Right lobe of liver (tissue), 6 donors: ENCODE results near the gene SPIN2B. TPM values are rescaled to one million over a fixed set of nuclear protein-coding genes. Genes with fewer than 3 reads are reported as not detected.
"Not testable (repeated sequence)": the region's sequence is repeated elsewhere in the genome, so short reads cannot be mapped to it uniquely, and the experiment has no call there.

Experiments
- ATAC-seq, 4 donors: fragments of 200-7000 bp; cut with Tn5 transposase; one replicate each; pipeline ENCODE4 v1.9.1; 2020; ENCODE audit warnings: mild to moderate bottlenecking in 4 of 4, moderate library complexity in 4 of 4
- DNase-seq, 3 donors: peaks; one replicate each; pipeline ENCODE4 v3.0.0-alpha.2; 2020
- H3K27ac ChIP-seq, 3 donors: fragments of 200-600 bp; one replicate each; pipeline ENCODE4 v1.8.0; 2022
- H3K27me3 ChIP-seq, 2 donors: fragments of 200-600 bp; one replicate each; pipeline ENCODE4 v1.8.0; 2022
- H3K36me3 ChIP-seq, 4 donors: fragments of 200-600 bp; sonication (generic) in 1 of 4; one replicate each; pipeline versions ENCODE4 v1.5.1 to v1.8.0; 2017 to 2022; ENCODE audit warnings: control low read depth in 1 of 4
- H3K4me1 ChIP-seq, 4 donors: fragments of 200-600 bp; sonication (generic) in 1 of 4; one replicate each; pipeline versions ENCODE4 v1.5.1 to v1.8.0; 2017 to 2022; ENCODE audit warnings: control low read depth in 1 of 4
- H3K4me3 ChIP-seq, 3 donors: fragments of 200-600 bp; one replicate each; pipeline ENCODE4 v1.8.0; 2022
- H3K9me3 ChIP-seq, 4 donors: fragments of 200-600 bp; sonication (generic) in 1 of 4; one replicate each; pipeline versions ENCODE4 v1.5.1 to v1.8.0; 2017 to 2022; ENCODE audit warnings: control low read depth in 1 of 4
- POLR2A ChIP-seq: fragments of 450-650 bp; IDR thresholded peaks from one replicate; pipeline ENCODE4 v1.6.1; 2017; ENCODE audit warnings: antibody characterized with exemption, mild to moderate bottlenecking
- WGBS: methylation state at CpG from one replicate; pipeline ENCODE4 v1.1.6; 2018; ENCODE audit warnings: low coverage, low lambda C conversion rate; ENCODE audit not compliant: insufficient coverage; ENCODE audit errors: missing lambda C conversion rate; 5-methylcytosine and 5-hydroxymethylcytosine counted together
- intact Hi-C, 2 donors: fragments of 100-400 bp; cut with DNase I; formaldehyde crosslinking; loops; one replicate each; pipeline versions ENCODE4 v1.11.2 to v1.14.1; 2022
- total RNA-seq, 6 experiments: library from RNA; depleted of rRNA in 2 of 6; stranded (reverse); fragments of >200 nt in 2 of 6; fragmentation: NEBNext Ultra II Directional in 3 of 6; extraction: Animal tissue kit (Norgen Biotek cat#: 25700) in 3 of 6; gene quantifications; one replicate each; pipeline versions ENCODE4 v1.1.0 to v1.2.4, GENCODE V29; 2016 to 2023
- TF ChIP-seq, protein P1 (sequence below), 4 donors: fragments of 200-600 bp in 3 of 4; fragments of 450-650 bp in 1 of 4; IDR thresholded peaks; one replicate each; pipeline versions ENCODE4 v1.5.1 to v1.8.0; 2016 to 2022; ENCODE audit warnings: antibody characterized with exemption in 4 of 4, mild to moderate bottlenecking in 2 of 4
- donor health status: DM: no; HTN: yes; CAD: no.
- donor health status: DM: no; HTN: no; CAD: no.
- donor health status: DM: no; HTN: no; CAD: no.
- donor health status: DM: no; HTN: yes; CAD: no.
- donor health status: DM: no; HTN: yes; CAD: no.

SPIN2B gene
- total RNA-seq, 6 experiments from 2014 or later, result 1.7 to 5.9 (median 4.3) TPM

DNA sequence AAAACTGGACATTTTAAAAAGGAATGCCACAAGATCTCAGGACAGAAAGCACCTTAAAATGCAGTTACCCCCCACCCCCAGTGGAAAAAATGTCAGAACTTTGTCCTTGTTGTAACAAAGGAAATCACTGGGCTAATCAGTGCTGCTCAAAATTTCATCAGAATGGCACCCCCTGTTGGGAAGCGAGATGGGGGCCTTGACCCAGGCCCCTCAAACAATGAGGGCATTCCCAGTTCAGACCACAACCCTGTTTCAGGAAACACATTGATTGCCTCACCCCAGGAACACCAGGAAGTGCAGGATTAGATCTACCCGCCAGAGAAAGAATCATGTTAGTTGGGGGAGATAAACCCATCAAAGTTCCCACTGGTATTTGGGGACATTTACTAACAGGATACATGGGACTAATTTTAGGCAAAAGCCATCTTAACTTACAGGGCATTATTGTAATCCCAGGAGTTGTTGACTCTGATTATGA, 16.4 kb downstream of the SPIN2B start:
- DNase-seq (no peak), ATAC-seq (no peak)
- 49% methylated on average over 2 of the region's 2 CpGs for WGBS
- no peak overlapping the region for H3K27ac ChIP-seq
- H3K9me3 ChIP-seq, result no peaks in the 10 kb centered on the region
- intact Hi-C loops, result no loop called here
- H3K4me3 ChIP-seq, result no peak overlapping the region
- H3K4me1 ChIP-seq, result no peaks in the 10 kb centered on the region
- H3K27me3 ChIP-seq, result no peaks in the 10 kb centered on the region
- no peak for TF ChIP-seq POLR2A
- TF ChIP-seq, protein P1, sequence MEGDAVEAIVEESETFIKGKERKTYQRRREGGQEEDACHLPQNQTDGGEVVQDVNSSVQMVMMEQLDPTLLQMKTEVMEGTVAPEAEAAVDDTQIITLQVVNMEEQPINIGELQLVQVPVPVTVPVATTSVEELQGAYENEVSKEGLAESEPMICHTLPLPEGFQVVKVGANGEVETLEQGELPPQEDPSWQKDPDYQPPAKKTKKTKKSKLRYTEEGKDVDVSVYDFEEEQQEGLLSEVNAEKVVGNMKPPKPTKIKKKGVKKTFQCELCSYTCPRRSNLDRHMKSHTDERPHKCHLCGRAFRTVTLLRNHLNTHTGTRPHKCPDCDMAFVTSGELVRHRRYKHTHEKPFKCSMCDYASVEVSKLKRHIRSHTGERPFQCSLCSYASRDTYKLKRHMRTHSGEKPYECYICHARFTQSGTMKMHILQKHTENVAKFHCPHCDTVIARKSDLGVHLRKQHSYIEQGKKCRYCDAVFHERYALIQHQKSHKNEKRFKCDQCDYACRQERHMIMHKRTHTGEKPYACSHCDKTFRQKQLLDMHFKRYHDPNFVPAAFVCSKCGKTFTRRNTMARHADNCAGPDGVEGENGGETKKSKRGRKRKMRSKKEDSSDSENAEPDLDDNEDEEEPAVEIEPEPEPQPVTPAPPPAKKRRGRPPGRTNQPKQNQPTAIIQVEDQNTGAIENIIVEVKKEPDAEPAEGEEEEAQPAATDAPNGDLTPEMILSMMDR (IDR thresholded peaks at IDR 0.05), result no peak
- no peaks in the 10 kb centered on the region for H3K36me3 ChIP-seq

GRCh38 chrX:57104406-57104805, 16.9 kb downstream of the SPIN2B start:
- TF ChIP-seq POLR2A, result no peak
- TF ChIP-seq, protein P1 (IDR thresholded peaks at IDR 0.05), result no peak
- Histone ChIP-seq H3K27me3 (no peaks in the 10 kb centered on the region), H3K36me3 (no peaks in the 10 kb centered on the region), H3K9me3 (peaks cover 0 to 2% (median 0%) of the 10 kb centered on the region in 4 donors), H3K27ac (no peak overlapping the region), H3K4me3 (no peak overlapping the region), H3K4me1 (no peaks in the 10 kb centered on the region)
- ATAC-seq, result no peak
- no peak for DNase-seq
- intact Hi-C loops, result no loop called here
- WGBS, result 54% methylated on average over 4 of the region's 4 CpGs

DNA sequence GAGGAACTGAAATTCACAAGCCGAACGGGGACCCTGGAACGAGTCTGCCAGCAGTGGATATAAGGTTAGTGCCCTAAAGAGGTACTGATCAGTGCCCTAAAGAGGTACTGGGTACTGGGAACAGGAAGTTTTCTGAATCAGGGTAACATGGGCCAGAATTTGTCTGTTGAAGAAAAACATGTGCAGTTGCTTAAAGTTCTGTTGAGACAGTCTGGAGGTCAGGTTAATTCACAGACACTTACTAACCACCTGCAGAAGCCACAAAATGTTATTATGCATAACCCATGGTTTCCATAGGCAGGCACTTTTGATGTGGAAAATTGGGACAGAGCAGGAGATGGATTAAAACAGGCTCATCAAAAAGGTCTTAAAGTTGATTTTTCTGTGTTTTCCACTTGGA, 17.9 kb downstream of the SPIN2B start:
- WGBS, result 77% methylated on average over 3 of the region's 3 CpGs
- peaks cover 0 to 8% (median 0%) of the 10 kb centered on the region in 4 donors for H3K9me3 ChIP-seq
- intact Hi-C loops, result no loop called here
- DNase-seq (no peak), ATAC-seq (no peak)
- TF ChIP-seq, protein P1 (IDR thresholded peaks at IDR 0.05), result no peak
- no peak for TF ChIP-seq POLR2A
- no peak overlapping the region for H3K4me3 ChIP-seq
- no peaks in the 10 kb centered on the region for H3K36me3 ChIP-seq
- H3K27ac ChIP-seq, result no peak overlapping the region
- H3K4me1 ChIP-seq, result no peaks in the 10 kb centered on the region
- H3K27me3 ChIP-seq, result no peaks in the 10 kb centered on the region

GRCh38 chrX:57102918-57103317, 18.4 kb downstream of the SPIN2B start:
- H3K27me3 ChIP-seq, H3K36me3 ChIP-seq, H3K4me3 ChIP-seq, ATAC-seq, H3K27ac ChIP-seq, DNase-seq, H3K4me1 ChIP-seq, H3K9me3 ChIP-seq, intact Hi-C loops: not testable (repeated sequence)
- WGBS, result 57% methylated on average over 4 of the region's 6 CpGs

GRCh38 chrX:57083143-57083542, 38.2 kb downstream of the SPIN2B start:
- ATAC-seq (no peak), DNase-seq (no peak)
- H3K9me3 ChIP-seq, result no peaks in the 10 kb centered on the region
- intact Hi-C loops, result no loop called here
- H3K36me3 ChIP-seq, result no peaks in the 10 kb centered on the region
- no peak overlapping the region for H3K27ac ChIP-seq
- WGBS, result no CpG with 5 or more reads among the region's 7 CpGs
- H3K4me1 ChIP-seq, result no peaks in the 10 kb centered on the region
- no peaks in the 10 kb centered on the region for H3K27me3 ChIP-seq
- TF ChIP-seq, protein P1 (IDR thresholded peaks at IDR 0.05), result no peak
- no peak for TF ChIP-seq POLR2A
- no peak overlapping the region for H3K4me3 ChIP-seq
